ENCODE results near the gene ATF6. TPM values are rescaled to one million over a fixed set of nuclear protein-coding genes. Genes with fewer than 3 reads are reported as not detected.

ATF6 gene
- total RNA-seq, 2 experiments from 2014 or later = 16.9 to 17.3 TPM

DNA sequence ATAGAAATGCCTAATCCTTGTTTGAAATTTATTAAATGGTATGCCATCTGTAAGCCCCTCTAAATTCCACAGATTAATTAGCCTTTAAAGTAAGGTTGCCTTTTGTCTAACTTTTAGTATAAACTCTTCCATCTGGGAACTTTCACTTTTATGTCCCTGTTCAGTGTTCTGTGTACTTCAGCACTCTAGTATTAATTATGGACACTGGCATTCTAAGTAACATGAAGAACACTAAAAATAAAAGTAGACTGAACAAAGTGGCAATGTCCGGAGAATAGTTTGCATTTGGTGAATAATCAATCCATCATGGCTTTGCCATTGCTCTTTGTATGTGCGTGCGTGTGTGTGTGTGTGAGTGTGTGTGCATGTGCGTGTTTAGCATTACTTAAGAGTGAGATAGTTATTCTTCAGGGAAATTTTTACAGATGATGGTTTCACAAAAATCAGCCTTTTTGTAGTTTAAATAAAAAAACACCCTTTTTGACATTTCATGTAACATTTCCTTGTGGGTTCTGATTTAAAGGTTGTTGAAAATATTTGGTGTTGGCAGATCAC, 51.1 kb downstream of the ATF6 start:
- no peak for TF ChIP-seq CTCF (IDR thresholded peaks at IDR 0.05)
- DNase-seq (no peak), ATAC-seq (no peak)
- H3K9me3 Mint-ChIP-seq = no peaks in the 10 kb centered on the region
- peaks cover 26% of the 10 kb centered on the region for H3K36me3 Mint-ChIP-seq (ENCODE audit: low read depth)
- POLR2A ChIA-PET = no interaction called here
- CTCF ChIA-PET = no interaction called here
- H3K4me1 Mint-ChIP-seq (ENCODE audit: low read depth) = no peaks in the 10 kb centered on the region
- intact Hi-C loops (cut with micrococcal nuclease) = no loop called here
- no peak overlapping the region for H3K4me3 Mint-ChIP-seq
- no peaks in the 10 kb centered on the region for H3K27me3 Mint-ChIP-seq
- H3K27ac Mint-ChIP-seq = no peak overlapping the region

DNA sequence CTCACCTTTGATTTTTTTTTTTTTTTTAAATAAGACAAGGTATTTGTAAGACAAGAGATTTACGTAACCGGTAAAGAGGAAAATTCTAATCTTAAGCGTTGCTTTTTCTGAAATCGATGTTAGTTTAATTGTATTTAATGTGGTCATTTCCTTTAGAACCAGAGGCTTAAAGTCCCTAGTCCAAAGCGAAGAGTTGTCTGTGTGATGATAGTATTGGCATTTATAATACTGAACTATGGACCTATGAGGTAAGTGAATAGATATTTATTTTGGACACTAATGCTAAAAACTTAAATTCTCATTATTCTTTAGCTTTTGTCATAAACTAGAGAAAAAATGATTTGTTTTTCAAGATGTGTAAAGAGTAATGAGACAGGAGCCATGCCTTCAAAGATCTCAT, 54.8 kb downstream of the ATF6 start:
- CTCF ChIA-PET = interaction anchor here (1.6 to 2.2 kb wide), 2 partner anchors 28 to 216 kb away, joined by 4 to 10 read pairs; no protein-coding TSS in a partner anchor
- no peak for TF ChIP-seq CTCF (IDR thresholded peaks at IDR 0.05)
- no peak overlapping the region for H3K27ac Mint-ChIP-seq
- ATAC-seq (no peak), DNase-seq (no peak)
- POLR2A ChIA-PET = interaction anchor here (0.7 kb wide), 1 partner anchor 45 kb away, joined by 3 read pairs; no protein-coding TSS in a partner anchor
- H3K27me3 Mint-ChIP-seq = no peaks in the 10 kb centered on the region
- H3K4me3 Mint-ChIP-seq = no peak overlapping the region
- H3K4me1 Mint-ChIP-seq (ENCODE audit: low read depth) = no peaks in the 10 kb centered on the region
- H3K9me3 Mint-ChIP-seq = no peaks in the 10 kb centered on the region
- intact Hi-C loops (cut with micrococcal nuclease) = no loop called here
- H3K36me3 Mint-ChIP-seq (ENCODE audit: low read depth) = peaks cover 35% of the 10 kb centered on the region

- ATAC-seq (no peak), DNase-seq (no peak)
- Mint-ChIP-seq H3K4me1 (ENCODE audit: low read depth) (no peaks in the 10 kb centered on the region), H3K9me3 (no peaks in the 10 kb centered on the region), H3K27ac (no peak overlapping the region), H3K4me3 (no peak overlapping the region), H3K27me3 (no peaks in the 10 kb centered on the region), H3K36me3 (ENCODE audit: low read depth) (peaks cover 57% of the 10 kb centered on the region)
- ChIA-PET CTCF (no interaction called here), POLR2A (interaction anchor here (0.7 kb wide), 1 partner anchor 207 kb away, joined by 3 read pairs; no protein-coding TSS in a partner anchor)
- intact Hi-C loops (cut with micrococcal nuclease) = no loop called here
- TF ChIP-seq CTCF (IDR thresholded peaks at IDR 0.05) = no peak
These were observed 58.5 kb downstream of the ATF6 start for GRCh38 chr1:161824618-161825017.

DNA sequence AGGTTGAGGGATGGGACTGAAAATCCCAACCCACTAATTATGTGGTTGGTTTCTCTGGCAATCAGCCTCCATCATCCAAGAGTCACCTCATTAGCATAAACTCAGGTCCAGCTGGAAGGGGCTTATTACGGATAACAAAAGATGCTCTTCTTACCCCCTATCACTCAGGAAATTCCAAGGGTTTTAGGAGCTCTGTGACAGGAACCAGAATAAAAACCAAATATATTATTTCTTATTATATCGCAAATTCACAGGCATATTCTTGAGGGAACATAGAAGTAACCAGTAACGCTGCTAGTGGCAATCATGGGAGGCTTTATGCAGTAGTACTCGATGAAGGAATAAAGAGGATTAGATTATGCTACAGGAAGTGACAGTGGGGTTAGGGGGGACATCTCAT, 59.7 kb downstream of the ATF6 start:
- intact Hi-C loops (cut with micrococcal nuclease) = no loop called here
- Mint-ChIP-seq H3K27me3 (no peaks in the 10 kb centered on the region), H3K9me3 (no peaks in the 10 kb centered on the region), H3K4me3 (no peak overlapping the region), H3K4me1 (ENCODE audit: low read depth) (no peaks in the 10 kb centered on the region), H3K36me3 (ENCODE audit: low read depth) (peaks cover 60% of the 10 kb centered on the region), H3K27ac (no peak overlapping the region)
- ChIA-PET POLR2A (no interaction called here), CTCF (interaction anchor here (1.8 kb wide), 1 partner anchor 34 kb away, joined by 8 read pairs; no protein-coding TSS in a partner anchor)
- no peak for TF ChIP-seq CTCF (IDR thresholded peaks at IDR 0.05)
- DNase-seq = no peak
- no peak for ATAC-seq

- Mint-ChIP-seq H3K4me1 (ENCODE audit: low read depth) (no peaks in the 10 kb centered on the region), H3K27ac (no peak overlapping the region), H3K4me3 (no peak overlapping the region), H3K27me3 (no peaks in the 10 kb centered on the region), H3K36me3 (ENCODE audit: low read depth) (peaks cover 60% of the 10 kb centered on the region), H3K9me3 (peaks cover 2% of the 10 kb centered on the region)
- intact Hi-C loops (cut with micrococcal nuclease) = no loop called here
- no peak for DNase-seq
- POLR2A ChIA-PET = no interaction called here
- ATAC-seq = no peak
- TF ChIP-seq CTCF (IDR thresholded peaks at IDR 0.05) = no peak
- CTCF ChIA-PET = interaction anchor here (1.8 kb wide), 1 partner anchor 35 kb away, joined by 8 read pairs; no protein-coding TSS in a partner anchor
These were observed 60.4 kb downstream of the ATF6 start for GRCh38 chr1:161826478-161826877.
